Activated CD4-positive, alpha-beta T cell treated with anti-CD3 and anti-CD28 coated beads, Interleukin-2, amount 10 ng/mL, durations not matched to agents 7 days and 5 days (primary cell): Measurements from ENCODE around the gene IL20RA. TPM values are rescaled to one million over a fixed set of nuclear protein-coding genes. Genes with fewer than 3 reads are reported as not detected.

ENCODE experiments used
- CTCF ChIA-PET: fragments of 350-600 bp; sonication (Branson Sonifier 250); formaldehyde crosslinking; loops from one replicate; lab custom pipeline; 2021; ENCODE audit warnings: antibody characterized with exemption; lab: Charles Lee
- POLR2A ChIA-PET: fragments of 350-600 bp; sonication (Branson Sonifier 250); formaldehyde crosslinking; loops from one replicate; lab custom pipeline; 2021; ENCODE audit warnings: antibody characterized with exemption; lab: Charles Lee
- DNase-seq: peaks from one replicate; pipeline ENCODE4 v3.0.0-alpha.2; 2020
- H3K27ac Mint-ChIP-seq: one replicate; pipeline ENCODE4 v1.8.0; 2021; ENCODE audit warnings: mild to moderate bottlenecking, moderate library complexity, mixed read lengths
- H3K27me3 Mint-ChIP-seq: one replicate; pipeline ENCODE4 v1.8.0; 2021; ENCODE audit warnings: mixed read lengths
- H3K36me3 Mint-ChIP-seq: one replicate; pipeline ENCODE4 v1.8.0; 2021; ENCODE audit warnings: low read depth, mixed read lengths
- H3K4me1 Mint-ChIP-seq: one replicate; pipeline ENCODE4 v1.8.0; 2021; ENCODE audit warnings: mixed read lengths
- H3K4me3 Mint-ChIP-seq: one replicate; pipeline ENCODE4 v1.8.0; 2021; ENCODE audit warnings: mild to moderate bottlenecking, moderate library complexity, mixed read lengths
- H3K9me3 Mint-ChIP-seq: one replicate; pipeline ENCODE4 v1.8.0; 2021; ENCODE audit warnings: mixed read lengths
- total RNA-seq, 2 experiments: library from RNA; stranded (reverse); gene quantifications; one replicate each; pipeline ENCODE4 v1.2.3, GENCODE V29; 2021

Gene IL20RA
- total RNA-seq, 2 experiments from 2014 or later = not detected

DNA sequence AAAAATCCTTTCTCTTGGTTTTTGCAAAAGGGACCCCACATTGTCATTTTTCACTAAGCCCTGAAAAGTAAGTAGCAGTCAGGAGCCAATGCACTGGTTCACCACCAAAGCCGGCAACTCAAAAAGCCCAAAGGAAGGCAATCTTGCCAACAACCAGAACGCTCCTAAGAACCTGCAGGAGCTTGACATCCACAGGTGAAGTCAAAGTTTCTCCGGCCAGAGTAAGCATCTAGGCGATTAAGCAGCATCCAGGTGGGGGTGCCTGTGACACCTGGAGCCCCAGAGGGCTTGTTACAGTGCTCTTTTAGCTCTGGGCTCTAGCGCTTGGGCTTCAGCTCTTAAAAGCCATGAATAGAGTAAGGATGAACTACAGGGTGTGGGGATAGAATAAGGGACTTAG, 86.6 kb downstream of the IL20RA start:
- Mint-ChIP-seq H3K4me3 (no peak overlapping the region), H3K36me3 (no peaks in the 10 kb centered on the region), H3K4me1 (peaks cover 7% of the 10 kb centered on the region), H3K27me3 (peaks cover 15% of the 10 kb centered on the region), H3K27ac (no peak overlapping the region), H3K9me3 (no peaks in the 10 kb centered on the region)
- ChIA-PET CTCF (no interaction called here), POLR2A (no interaction called here)
- DNase-seq = no peak

DNA sequence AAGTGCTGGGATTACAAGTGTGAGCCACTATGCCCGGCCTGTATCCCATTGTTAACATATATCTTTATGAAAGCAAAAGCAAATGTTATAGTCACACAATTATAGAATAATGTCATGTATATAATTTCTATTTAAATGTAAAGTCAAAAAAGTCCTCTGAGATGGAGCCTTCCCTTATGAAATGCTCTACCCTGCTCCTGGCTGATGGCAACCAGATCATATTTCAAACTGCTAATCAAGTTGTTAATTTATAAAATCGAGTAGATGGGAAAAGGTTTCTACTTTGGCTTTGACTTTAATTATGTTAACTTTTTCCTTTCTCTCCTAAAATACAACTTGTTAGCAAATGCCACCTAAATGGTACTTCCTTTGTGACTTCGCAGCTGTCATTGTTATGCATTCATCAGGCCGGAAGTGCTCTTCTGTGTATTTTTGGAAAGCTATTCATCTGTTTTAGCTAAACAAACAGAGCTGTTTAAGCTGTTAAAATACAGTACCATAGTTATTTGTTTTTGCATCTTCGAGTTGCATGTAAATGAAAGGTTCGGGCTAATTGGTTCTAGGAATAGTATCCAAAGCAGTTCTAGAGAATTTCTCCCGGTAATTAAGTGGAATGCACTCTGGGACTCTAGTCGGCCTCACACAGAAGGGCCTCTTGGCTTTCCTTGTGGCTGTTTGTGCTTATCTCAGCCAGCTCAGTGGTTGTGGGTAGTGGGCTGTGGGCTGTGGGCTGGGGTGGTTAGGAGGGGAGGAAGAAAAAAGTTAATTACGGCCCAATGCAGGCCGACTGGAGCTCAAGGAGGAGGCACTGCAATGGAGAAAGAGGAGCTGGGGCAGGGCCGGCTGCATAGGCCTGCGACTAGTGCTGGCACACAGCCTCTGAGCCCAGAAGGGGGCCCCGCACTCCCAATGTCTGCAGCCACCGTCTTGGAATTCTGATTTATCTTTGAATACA, 87.9 kb downstream of the IL20RA start:
- Mint-ChIP-seq H3K9me3 (no peaks in the 10 kb centered on the region), H3K36me3 (no peaks in the 10 kb centered on the region), H3K4me3 (no peak overlapping the region), H3K27me3 (peaks cover 14% of the 10 kb centered on the region), H3K27ac (no peak overlapping the region), H3K4me1 (peaks cover 7% of the 10 kb centered on the region)
- POLR2A ChIA-PET = no interaction called here
- no peak for DNase-seq
- CTCF ChIA-PET = no interaction called here

DNA sequence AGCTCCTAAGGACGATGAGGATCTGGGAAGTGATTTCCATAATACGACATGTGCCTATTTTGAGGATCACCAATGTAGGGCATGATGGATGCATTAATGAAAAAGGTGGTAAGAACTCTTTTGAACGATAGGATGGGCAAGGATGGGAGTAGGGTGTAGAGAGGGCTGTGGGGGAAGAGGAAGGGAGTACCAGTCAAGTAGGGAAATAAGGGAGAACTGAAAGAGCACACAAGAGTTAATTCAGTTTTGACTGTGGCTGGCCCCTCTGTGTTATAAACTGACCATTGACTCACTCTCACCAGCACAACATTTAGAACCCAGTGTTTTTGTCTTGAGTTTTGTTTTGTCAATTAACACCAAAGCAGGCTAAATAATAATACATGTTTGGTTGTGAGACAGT, 89.6 kb downstream of the IL20RA start:
- Mint-ChIP-seq H3K4me1 (peaks cover 7% of the 10 kb centered on the region), H3K27me3 (peaks cover 14% of the 10 kb centered on the region), H3K9me3 (no peaks in the 10 kb centered on the region), H3K36me3 (no peaks in the 10 kb centered on the region), H3K4me3 (no peak overlapping the region), H3K27ac (no peak overlapping the region)
- ChIA-PET POLR2A (no interaction called here), CTCF (no interaction called here)
- DNase-seq = no peak

DNA sequence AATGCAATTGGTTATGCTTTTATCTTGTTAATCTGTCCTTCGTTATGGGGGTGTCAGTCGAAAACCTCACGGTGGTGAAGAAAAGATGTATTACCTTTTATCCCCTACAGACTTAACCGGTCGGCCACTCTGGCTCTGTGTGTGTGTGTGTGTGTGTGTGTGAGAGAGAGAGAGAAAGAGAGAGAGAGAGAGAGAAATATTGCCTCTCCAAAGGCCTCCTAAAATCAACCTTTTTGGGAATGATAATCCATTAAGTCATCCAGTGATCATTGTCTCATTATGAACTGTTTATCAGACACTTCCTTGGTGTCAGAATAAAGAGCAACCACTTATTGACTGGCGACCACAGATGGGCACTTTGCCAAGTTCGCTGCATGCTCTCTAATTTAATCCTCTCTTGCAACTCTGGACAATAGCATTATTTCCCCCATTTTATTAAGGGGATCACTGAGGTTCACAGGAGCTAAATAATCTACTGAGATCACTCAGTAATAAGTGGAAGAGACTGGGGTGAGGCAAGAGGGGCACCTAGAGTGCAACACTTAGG, 92.0 kb downstream of the IL20RA start:
- Mint-ChIP-seq H3K27me3 (peaks cover 14% of the 10 kb centered on the region), H3K27ac (no peak overlapping the region), H3K9me3 (peaks cover 3% of the 10 kb centered on the region), H3K36me3 (no peaks in the 10 kb centered on the region), H3K4me3 (no peak overlapping the region), H3K4me1 (peaks cover 7% of the 10 kb centered on the region)
- CTCF ChIA-PET = no interaction called here
- POLR2A ChIA-PET = no interaction called here
- DNase-seq = no peak

DNA sequence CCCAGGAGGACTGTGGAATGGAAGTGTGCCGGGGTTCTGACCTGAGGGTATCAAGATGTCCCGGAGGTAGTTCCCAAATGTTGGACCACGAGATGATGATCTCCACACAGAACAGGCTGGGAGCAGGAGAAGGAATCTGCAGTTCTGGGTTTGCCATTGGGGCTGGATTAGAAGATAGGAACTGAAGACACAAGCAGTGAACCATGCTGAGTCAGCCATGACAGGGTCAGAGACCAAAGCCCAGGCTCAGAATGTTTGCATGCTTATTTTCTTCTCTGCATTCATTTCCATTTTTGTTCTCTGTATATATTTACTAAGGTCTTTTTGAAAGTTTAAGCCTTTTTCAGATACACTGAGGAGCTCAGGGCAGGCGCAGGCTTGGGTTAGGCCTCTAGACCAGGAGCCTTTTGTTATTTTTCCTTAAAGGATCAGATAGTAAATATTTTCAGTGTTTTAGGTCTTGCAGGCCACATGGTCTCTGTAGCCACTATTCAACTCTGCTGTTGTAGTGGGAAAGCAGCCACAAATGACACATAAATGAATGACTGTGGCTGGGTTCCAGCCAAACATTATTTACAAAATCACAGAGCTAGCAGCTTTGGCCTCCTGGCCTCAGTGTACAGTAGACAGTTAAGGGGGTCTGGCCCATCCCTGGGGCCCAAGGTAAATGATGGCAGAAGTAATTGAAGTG, 94.2 kb downstream of the IL20RA start:
- H3K27ac Mint-ChIP-seq = no peak overlapping the region
- peaks cover 8% of the 10 kb centered on the region for H3K27me3 Mint-ChIP-seq
- no peaks in the 10 kb centered on the region for H3K36me3 Mint-ChIP-seq
- POLR2A ChIA-PET = no interaction called here
- no peaks in the 10 kb centered on the region for H3K4me1 Mint-ChIP-seq
- DNase-seq = no peak
- H3K4me3 Mint-ChIP-seq = no peak overlapping the region
- CTCF ChIA-PET = interaction anchor here (0.7 kb wide), 1 partner anchor 143 kb away, joined by 6 read pairs; no protein-coding TSS in a partner anchor
- peaks cover 3% of the 10 kb centered on the region for H3K9me3 Mint-ChIP-seq

Other genes starting within 250 kb of the IL20RA start
- gene PEX7, start 222.4 kb downstream of the IL20RA start, total RNA-seq = 1 to 10 TPM; 3.4 to 4.1 TPM
- not detected for gene SLC35D3, start 122.7 kb downstream of the IL20RA start, total RNA-seq
- not detected for gene IL22RA2, start 128.7 kb upstream of the IL20RA start, total RNA-seq
- 10 to 100 TPM; 18.7 to 21.1 TPM for gene IFNGR1, start 174.4 kb upstream of the IL20RA start, total RNA-seq